Myocyte (in vitro differentiated cells): ENCODE measurements around the gene CDK8. TPM values are rescaled to one million over a fixed set of nuclear protein-coding genes. Genes with fewer than 3 reads are reported as not detected.
A peak's percentile ranks its signal among the peaks of the same experiment; 100 is the strongest.
"Not testable (repeated sequence)": the region's sequence is repeated elsewhere in the genome, so short reads cannot be mapped to it uniquely, and the experiment has no call there.

Experiments
- DNase-seq: peaks from one replicate; pipeline ENCODE4 v3.0.0-alpha.2; 2012; ENCODE audit warnings: low read depth
- total RNA-seq: library from RNA; depleted of rRNA; stranded (reverse); fragments of >200 nt; gene quantifications from 2 replicates; pipeline ENCODE4 v1.2.3, GENCODE V29; 2014

Gene CDK8
- total RNA-seq, 1 donor from 2014 or later = 15.1 TPM

DNA sequence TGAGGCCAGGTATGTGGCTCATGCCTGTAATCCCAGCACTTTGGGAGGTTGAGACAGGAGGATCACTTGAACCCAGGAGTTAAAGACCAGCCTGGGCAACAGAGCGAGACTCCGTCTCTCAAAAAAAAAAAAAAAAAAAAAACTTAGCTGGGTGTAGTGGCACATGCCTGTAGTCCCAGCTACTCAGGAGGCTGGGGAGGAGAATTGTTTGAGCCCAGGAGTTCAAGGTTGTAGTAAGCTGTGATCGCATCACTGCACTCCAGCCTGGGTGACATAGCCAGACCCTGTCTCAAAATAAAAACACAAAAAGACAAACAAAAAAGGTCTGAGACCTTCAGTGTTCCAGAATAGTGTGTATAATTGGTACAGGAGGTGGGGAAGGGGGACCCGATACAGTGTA is 1.9 kb upstream of the CDK8 start:
- DNase-seq = not testable (repeated sequence)

DNA sequence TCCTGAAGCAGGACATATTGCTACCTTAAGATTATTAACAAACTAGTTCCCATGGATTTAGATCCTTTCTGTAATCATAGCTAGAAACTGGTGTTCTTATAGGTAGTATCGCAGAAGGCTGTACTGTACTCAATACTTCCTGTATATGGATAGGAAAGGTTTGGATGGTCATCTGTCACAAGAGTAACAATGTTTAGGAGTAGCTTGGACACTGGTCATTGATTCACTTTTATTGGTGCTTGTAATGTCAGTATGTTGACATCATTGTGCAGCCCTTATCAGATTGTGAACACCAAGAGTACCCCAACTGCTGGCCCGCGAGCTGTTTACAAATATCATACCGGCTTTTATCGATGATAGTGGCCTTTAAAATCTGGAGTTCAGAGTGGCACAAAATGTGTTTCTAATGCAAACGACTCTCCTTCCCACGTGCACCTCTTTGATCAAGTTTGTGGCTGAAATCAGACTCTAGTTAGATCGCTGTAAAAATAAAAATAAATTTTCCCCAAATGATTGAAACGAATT is 605 bp upstream of the CDK8 start:
- DNase-seq = no peak

GRCh38 chr13:26254583-26255111 is 718 bp downstream of the CDK8 start:
- peak; percentile 43 for DNase-seq

DNA sequence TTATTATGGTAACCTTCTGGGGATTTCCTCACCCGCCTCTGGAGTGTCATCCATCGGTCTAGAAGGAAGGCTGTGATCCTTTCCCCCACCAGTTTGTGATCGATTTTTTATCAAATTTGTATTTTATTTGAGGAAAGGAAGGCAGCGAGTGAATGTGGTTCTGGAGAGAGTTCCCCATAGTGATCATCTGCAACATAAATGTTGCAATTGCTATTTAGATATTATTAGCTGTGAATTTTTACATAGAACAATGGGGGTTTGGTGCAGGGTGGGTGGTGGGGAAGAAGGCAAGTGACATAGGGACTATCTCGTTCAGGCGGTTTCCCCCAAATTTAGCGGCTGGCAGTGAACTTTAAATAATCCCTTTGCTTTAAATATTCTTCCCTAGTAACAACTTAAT is 1.2 kb downstream of the CDK8 start:
- DNase-seq = no peak

DNA sequence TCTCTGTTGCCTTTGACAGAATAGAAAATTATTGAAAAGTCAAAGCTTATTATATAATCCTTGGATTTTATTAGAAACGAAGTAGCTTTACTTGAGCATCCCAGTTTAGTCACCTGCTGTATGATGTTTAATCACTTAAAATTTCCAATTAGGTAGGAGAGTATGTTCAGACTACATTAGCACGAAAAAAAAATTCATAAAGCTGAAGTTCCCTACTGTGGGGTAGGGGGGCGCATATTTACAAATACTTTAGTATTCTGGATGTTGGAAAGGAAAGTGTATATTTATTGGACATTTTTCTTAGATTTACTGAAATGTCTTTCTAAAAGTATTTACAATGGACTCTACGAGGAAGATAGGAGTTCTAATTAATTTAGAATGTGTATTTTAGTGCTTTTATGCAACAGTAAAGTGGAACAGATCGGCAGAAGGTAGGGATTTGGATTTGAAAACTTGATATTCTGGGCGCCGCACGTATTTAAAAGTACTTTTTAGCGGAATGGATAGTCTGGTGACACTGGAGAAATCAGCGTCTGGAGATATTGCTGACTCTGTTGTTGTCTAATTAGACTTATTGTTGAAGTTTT is 1.9 kb downstream of the CDK8 start:
- peak; percentile 13 for DNase-seq

DNA sequence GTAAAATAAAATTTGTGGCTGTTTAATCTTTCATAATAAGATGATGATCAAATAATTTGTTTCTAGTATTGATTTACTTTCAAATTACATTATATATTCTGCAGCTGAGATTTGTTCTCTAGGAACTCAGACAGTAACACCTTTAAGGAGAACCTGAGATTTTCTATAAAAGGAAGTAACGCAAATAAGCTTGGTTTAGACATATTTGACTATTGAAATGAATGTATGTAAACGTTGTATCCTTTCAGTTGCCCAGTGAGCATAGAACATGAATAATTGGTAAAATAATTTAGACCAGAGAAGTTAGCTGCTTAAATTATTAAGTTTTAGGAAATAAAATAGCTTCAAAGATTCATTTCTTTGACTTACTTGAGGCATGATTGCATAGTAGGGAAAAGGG is 3.1 kb downstream of the CDK8 start:
- DNase-seq = no peak

GRCh38 chr13:26259634-26260033 is 5.7 kb downstream of the CDK8 start:
- no peak for DNase-seq

DNA sequence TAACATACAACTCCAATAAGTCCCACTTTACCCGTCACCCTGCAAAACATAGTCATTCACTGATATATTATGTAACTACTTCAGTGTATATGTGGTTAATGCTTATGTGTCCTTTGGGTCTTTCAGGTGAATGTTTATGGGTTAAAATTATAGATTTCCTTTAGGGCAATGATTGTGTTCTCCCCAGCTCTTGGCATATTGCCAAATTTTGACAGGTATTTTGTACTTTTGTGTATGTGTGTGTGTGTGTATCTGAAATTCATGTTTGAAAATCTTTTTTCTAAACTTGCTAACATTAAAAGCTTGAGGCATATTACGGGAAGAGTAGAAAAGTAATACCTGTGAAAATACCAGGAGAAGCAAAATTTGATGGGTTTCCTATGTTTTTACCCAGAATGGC is 8.2 kb downstream of the CDK8 start:
- no peak for DNase-seq

DNA sequence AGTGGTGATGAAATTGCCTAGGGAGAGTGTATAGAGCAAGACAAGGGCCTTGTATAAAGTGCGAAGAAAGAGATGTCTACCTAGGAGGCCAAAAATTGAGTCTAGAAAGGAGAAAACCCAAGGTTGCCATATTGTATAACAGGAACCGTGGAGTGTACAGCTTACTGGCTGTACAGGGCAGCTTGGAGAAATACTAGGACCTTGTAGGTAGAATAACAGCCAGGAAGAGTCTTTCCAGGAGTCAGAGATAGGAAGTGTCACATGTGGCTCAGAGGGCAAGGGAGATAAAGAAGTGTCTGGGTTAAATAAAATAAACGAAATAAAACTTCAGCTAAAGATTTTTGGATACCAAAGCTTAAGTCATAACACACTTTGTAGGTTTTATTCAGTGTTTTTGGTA is 12.4 kb downstream of the CDK8 start:
- no peak for DNase-seq

DNA sequence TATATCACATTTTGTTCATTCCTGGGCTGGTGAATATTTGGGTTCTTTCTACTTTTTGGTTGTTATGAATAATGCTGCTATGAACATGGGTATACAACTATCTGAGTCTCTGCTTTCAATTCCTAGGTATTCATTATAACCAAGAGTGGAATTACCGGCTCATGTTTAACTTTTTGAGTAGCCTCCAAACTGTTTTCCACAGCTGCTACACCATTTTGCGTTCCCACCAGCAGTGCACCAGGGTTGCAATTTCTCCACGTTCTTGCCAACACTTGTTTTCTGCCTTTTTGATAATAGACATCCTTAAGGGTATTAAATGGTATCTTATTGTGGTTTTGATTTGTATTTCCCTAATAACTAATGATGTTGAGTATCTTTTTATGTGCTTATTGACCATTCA is 16.8 kb downstream of the CDK8 start:
- DNase-seq = no peak

GRCh38 chr13:26272621-26273020 is 18.7 kb downstream of the CDK8 start:
- no peak for DNase-seq

DNA sequence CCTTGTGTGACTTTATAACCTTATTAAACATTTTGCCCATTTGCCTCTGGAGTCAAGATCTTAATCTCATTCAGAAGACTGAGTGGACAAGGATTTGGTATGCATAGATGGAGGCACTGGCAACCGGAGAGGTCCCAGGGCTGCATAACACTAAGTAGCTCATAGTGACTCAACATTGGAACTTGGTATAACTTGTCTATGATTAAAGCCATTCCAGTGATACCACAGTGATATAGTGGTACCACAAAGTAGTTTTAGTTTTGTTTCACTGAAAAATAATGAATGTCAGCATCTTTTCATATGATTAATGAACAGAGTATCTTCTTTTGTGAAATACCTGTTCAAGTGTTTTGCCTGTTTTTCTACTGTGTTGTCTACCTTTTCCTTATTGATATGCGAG is 26.4 kb downstream of the CDK8 start:
- DNase-seq = no peak

DNA sequence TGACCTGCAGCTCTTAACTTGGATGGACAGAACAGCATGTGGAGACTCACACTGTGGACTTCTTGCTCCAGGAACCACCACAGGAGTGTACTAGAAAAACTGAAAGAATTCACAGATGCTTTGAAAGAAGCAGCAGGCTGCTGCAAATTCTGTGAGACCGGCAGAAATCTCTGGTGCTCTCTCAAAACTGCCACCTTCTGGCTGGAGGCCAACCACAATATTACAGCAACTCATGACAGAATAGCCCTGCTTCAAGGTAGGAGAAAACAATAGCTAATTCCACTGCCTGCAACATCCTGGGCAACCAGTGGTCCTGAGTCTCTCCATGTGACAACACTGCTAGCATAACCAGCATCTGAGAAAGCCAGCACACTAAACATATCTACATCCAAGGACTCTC is 26.9 kb downstream of the CDK8 start:
- no peak for DNase-seq

- not testable (repeated sequence) for DNase-seq
These were observed 32.0 kb downstream of the CDK8 start for GRCh38 chr13:26285911-26286310.

DNA sequence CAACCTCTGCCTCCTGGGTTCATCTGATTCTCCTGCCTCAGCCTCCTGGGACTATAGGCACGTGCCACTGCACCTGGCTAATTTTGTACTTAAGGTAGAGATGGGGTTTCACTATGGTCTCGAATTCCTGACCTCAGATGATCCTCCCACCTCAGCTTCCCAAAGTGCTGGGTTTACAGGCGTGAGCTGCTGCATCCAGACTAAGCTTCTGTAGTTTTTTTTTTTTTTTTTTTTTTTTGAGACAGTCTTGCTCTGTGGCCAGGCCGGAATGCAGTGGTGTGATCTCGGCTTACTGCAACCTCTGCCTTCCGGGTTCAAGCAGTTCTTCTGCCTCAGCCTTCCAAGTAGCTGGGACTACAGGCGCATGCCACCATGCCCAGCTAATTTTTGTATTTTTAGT is 34.9 kb downstream of the CDK8 start:
- peak; percentile 5 for DNase-seq

DNA sequence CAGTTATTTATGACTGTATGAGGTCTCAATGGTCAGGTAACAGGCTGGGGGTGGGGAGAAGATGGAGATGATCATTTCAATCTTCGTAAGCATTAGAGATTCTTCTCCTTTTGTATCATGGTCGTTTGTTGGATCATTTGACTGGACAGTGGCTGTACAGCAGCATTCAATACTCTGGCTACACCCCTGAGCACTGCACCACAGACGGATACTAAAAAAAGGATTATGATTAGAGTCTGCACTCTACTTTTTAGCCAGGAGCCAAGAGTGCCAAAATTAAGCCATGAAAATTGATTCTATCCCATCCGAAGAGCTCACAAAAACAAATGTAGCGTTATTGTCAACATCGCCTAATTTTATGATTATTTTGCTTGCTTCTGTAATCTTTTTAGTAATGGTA is 41.9 kb downstream of the CDK8 start:
- peak; percentile 6 for DNase-seq

DNA sequence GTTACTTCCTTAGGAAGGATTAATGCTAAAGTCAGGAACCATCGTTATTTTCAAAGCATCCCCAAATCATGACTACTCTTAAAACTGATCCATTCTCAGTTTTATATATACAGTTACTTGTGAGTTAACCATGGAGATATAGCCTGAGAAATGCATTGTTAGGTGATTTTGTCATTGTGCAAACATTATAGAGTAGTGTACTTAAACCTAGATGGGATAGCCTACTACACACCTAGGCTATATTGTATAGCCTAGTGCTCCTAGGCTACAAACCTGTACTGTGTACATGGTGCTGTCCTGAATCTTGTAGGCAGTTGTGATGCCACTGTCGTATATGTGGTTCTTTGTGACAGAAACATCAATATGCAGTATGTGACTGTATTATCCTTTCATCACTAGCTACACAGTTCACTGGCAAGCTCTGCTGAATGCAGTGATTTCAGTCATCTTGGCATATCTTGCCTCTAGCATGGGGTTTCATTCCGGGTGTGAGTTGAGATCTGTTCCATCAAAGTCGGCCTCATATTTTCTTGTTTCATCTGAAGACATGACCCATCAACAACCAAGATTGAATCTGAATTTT is 45.3 kb downstream of the CDK8 start:
- DNase-seq = no peak

- peak; percentile 30 for DNase-seq
These were observed 46.2 kb downstream of the CDK8 start for GRCh38 chr13:26300140-26300539.

DNA sequence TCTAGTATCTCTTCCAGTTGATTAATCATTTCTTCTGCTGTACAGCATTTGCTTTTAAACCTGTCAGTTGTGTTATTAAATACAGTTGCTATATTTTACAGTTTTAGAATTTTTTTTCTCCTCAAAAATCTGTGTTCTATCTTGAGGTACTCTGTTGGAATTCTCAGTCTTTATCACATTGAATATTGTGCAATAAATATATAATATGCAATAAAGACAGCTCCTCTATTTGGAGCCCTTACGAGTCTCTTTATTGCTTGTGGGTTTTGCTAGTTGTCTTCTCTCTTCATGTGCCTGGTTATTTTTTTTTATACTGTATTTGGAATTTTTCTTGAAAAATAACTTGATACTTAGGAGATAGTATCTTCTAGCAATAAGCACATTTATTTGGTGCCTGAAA is 51.7 kb downstream of the CDK8 start:
- DNase-seq = no peak

- no peak for DNase-seq
These were observed 53.8 kb downstream of the CDK8 start for GRCh38 chr13:26307701-26308100.

DNA sequence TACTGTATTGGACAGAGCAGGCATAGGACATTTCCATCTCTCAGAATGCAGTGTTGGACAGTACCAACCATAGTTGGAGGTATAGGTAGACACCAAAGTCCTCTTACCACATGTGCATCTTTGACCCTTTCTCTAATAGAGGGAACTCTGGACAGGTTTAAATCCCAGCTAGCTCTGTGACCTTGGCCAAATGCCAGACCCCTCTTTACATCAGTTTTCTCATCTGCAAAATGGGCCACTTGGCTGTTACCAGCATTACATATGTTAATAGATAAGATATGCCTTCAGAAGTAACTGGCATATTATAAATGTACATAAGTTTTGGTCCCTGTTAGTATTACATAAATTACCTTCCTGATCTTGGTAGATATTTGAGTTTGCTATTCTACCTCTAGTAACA is 54.3 kb downstream of the CDK8 start:
- DNase-seq = no peak

DNA sequence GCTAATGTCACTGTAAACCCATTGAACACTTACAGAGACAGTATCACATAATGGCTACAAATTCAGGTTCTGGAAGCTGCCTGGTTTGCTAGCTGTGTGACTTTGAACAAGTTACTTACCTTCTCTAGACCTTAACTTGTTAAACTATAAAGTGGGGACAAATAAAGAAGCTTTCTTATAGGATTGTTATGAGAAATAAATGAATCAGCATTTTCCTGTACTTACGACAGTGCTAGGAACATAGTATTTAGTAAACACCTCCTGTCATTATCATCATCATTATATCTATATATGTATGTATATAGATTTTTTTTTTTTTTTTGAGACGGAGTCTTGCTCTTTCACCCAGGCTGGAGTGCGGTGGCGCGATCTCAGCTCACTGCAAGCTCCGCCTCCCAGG is 54.9 kb downstream of the CDK8 start:
- DNase-seq = no peak

DNA sequence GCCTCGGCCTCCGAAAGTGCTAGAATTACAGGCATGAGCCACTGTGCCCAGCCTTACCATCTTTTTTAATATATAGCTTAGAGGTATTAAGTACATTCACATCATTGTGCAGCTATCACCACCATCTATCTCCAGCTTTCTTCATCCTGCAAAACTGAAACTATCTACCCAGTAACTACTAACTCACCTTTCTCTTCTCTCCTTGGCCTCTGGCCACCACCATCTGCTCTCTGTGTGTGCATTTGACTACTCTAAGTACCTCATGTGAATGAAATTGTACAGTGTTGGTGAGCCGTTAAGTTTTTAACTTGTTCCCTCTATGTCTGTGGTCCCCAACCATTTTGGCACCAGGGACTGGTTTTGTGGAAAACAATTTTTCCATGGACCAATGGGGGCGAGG is 56.1 kb downstream of the CDK8 start:
- no peak for DNase-seq
